ENCODE results near the gene NRP2.

The NRP2 gene

GRCh38 chr2:205834796-205835195, 152.5 kb downstream of the NRP2 start:
- FAIRE-seq (no peak), DNase-seq (ENCODE audit: insufficient read length) (no peak)
- TF ChIP-seq TAF1 (IDR thresholded peaks at IDR 0.05; ENCODE audit: borderline replicate concordance, low read depth, low read length) (no peak), POLR2AphosphoS5 (IDR thresholded peaks at IDR 0.05; ENCODE audit: low read depth, low read length) (no peak), POLR2A (IDR thresholded peaks at IDR 0.05; ENCODE audit: low read depth, low read length) (no peak)

GRCh38 chr2:205835251-205835791, 153.0 kb downstream of the NRP2 start:
- DNase-seq (ENCODE audit: insufficient read length), result no peak
- no peak for FAIRE-seq
- TF ChIP-seq POLR2A (IDR thresholded peaks at IDR 0.05; ENCODE audit: low read depth, low read length), result no peak
- no peak for TF ChIP-seq POLR2AphosphoS5 (IDR thresholded peaks at IDR 0.05; ENCODE audit: low read depth, low read length)
- TF ChIP-seq TAF1 (IDR thresholded peaks at IDR 0.05; ENCODE audit: borderline replicate concordance, low read depth, low read length), result no peak

GRCh38 chr2:205835923-205836322, 153.6 kb downstream of the NRP2 start:
- FAIRE-seq (no peak), DNase-seq (ENCODE audit: insufficient read length) (no peak)
- no peak for TF ChIP-seq POLR2AphosphoS5 (IDR thresholded peaks at IDR 0.05; ENCODE audit: low read depth, low read length)
- no peak for TF ChIP-seq TAF1 (IDR thresholded peaks at IDR 0.05; ENCODE audit: borderline replicate concordance, low read depth, low read length)
- no peak for TF ChIP-seq POLR2A (IDR thresholded peaks at IDR 0.05; ENCODE audit: low read depth, low read length)

- DNase-seq (ENCODE audit: insufficient read length) (no peak), FAIRE-seq (no peak)
- TF ChIP-seq POLR2AphosphoS5 (IDR thresholded peaks at IDR 0.05; ENCODE audit: low read depth, low read length), result no peak
- no peak for TF ChIP-seq TAF1 (IDR thresholded peaks at IDR 0.05; ENCODE audit: borderline replicate concordance, low read depth, low read length)
- no peak for TF ChIP-seq POLR2A (IDR thresholded peaks at IDR 0.05; ENCODE audit: low read depth, low read length)
Measured at GRCh38 chr2:205836477-205837221, 154.3 kb downstream of the NRP2 start.

GRCh38 chr2:205837663-205838062, 155.4 kb downstream of the NRP2 start:
- FAIRE-seq (no peak), DNase-seq (ENCODE audit: insufficient read length) (no peak)
- TF ChIP-seq POLR2AphosphoS5 (IDR thresholded peaks at IDR 0.05; ENCODE audit: low read depth, low read length), result no peak
- no peak for TF ChIP-seq POLR2A (IDR thresholded peaks at IDR 0.05; ENCODE audit: low read depth, low read length)
- TF ChIP-seq TAF1 (IDR thresholded peaks at IDR 0.05; ENCODE audit: borderline replicate concordance, low read depth, low read length), result no peak

- TF ChIP-seq POLR2A (IDR thresholded peaks at IDR 0.05; ENCODE audit: low read depth, low read length) (no peak), POLR2AphosphoS5 (IDR thresholded peaks at IDR 0.05; ENCODE audit: low read depth, low read length) (no peak), TAF1 (IDR thresholded peaks at IDR 0.05; ENCODE audit: borderline replicate concordance, low read depth, low read length) (no peak)
- DNase-seq (ENCODE audit: insufficient read length), result no peak
- no peak for FAIRE-seq
Measured at GRCh38 chr2:205845446-205845845, 163.1 kb downstream of the NRP2 start.
